ENCODE data around the gene BCAS1. TPM values are rescaled to one million over a fixed set of nuclear protein-coding genes. Genes with fewer than 3 reads are reported as not detected.
A peak's percentile ranks its signal among the peaks of the same experiment; 100 is the strongest.

Gene BCAS1
- total and polyA plus RNA-seq, 7 experiments from 2014 or later = 0.05 to 0.16 (median 0.10) TPM; not detected in 4

GRCh38 chr20:54065601-54066038, 4.8 kb downstream of the BCAS1 start:
- ATAC-seq (no peak), DNase-seq (no peak)
- H3K9me3 Mint-ChIP-seq = no peaks in the 10 kb centered on the region
- H3K27me3 ChIP-seq (ENCODE audit: control insufficient read depth in 2 of 2, insufficient read depth in 2 of 2, low read length in 2 of 2) = no peaks in the 10 kb centered on the region
- no peak overlapping the region for H3K27ac ChIP-seq (ENCODE audit: low read depth, low read length)
- intact Hi-C loops (cut with micrococcal nuclease) = loop anchor here (10.0 kb wide), 2 partner anchors 521 to 851 kb away; no protein-coding TSS in a partner anchor
- H3K4me3 ChIP-seq (ENCODE audit: low read length) = no peak overlapping the region
- H3K27ac Mint-ChIP-seq = no peak overlapping the region
- H3K4me3 Mint-ChIP-seq = no peak overlapping the region
- peaks cover 0 to 11% (median 7%) of the 10 kb centered on the region in 7 donors for H3K4me1 Mint-ChIP-seq
- H3K9me3 ChIP-seq (ENCODE audit: control insufficient read depth in 2 of 3, low read length in 3 of 3) = no peaks in the 10 kb centered on the region
- H3K36me3 Mint-ChIP-seq = no peaks in the 10 kb centered on the region
- peaks cover 0 to 9% of the 10 kb centered on the region in 2 donors for H3K4me1 ChIP-seq (ENCODE audit: control insufficient read depth in 2 of 2, insufficient read depth in 2 of 2, low read length in 2 of 2)
- no peaks in the 10 kb centered on the region for H3K36me3 ChIP-seq (ENCODE audit: control insufficient read depth in 2 of 3, insufficient read depth in 3 of 3, low read length in 3 of 3)
- H3K27me3 Mint-ChIP-seq = peaks cover 0 to 3% (median 0%) of the 10 kb centered on the region in 5 donors
- ChIA-PET CTCF (no interaction called here), POLR2A (no interaction called here)

- intact Hi-C loops (cut with micrococcal nuclease) = loop anchor here (10.0 kb wide), 2 partner anchors 520 to 850 kb away; no protein-coding TSS in a partner anchor
- H3K27me3 ChIP-seq (ENCODE audit: control insufficient read depth in 2 of 2, insufficient read depth in 2 of 2, low read length in 2 of 2) = no peaks in the 10 kb centered on the region
- peaks cover 0 to 1% (median 0%) of the 10 kb centered on the region in 5 donors for H3K27me3 Mint-ChIP-seq
- H3K36me3 Mint-ChIP-seq = no peaks in the 10 kb centered on the region
- no peak overlapping the region for H3K4me3 Mint-ChIP-seq
- H3K9me3 Mint-ChIP-seq = no peaks in the 10 kb centered on the region
- POLR2A ChIA-PET = no interaction called here
- no peak for DNase-seq
- no peaks in the 10 kb centered on the region for H3K36me3 ChIP-seq (ENCODE audit: control insufficient read depth in 2 of 3, insufficient read depth in 3 of 3, low read length in 3 of 3)
- H3K4me1 ChIP-seq (ENCODE audit: control insufficient read depth in 2 of 2, insufficient read depth in 2 of 2, low read length in 2 of 2) = peaks cover 0 to 9% of the 10 kb centered on the region in 2 donors
- no peaks in the 10 kb centered on the region for H3K9me3 ChIP-seq (ENCODE audit: control insufficient read depth in 2 of 3, low read length in 3 of 3)
- H3K4me1 Mint-ChIP-seq = peaks cover 0 to 11% (median 7%) of the 10 kb centered on the region in 7 donors
- no peak overlapping the region for H3K27ac Mint-ChIP-seq
- H3K4me3 ChIP-seq (ENCODE audit: low read length) = no peak overlapping the region
- no peak for ATAC-seq
- H3K27ac ChIP-seq (ENCODE audit: low read depth, low read length) = no peak overlapping the region
- CTCF ChIA-PET = no interaction called here
These were observed 5.5 kb downstream of the BCAS1 start for GRCh38 chr20:54064939-54065338.

- Histone ChIP-seq H3K4me1 (ENCODE audit: control insufficient read depth in 2 of 2, insufficient read depth in 2 of 2, low read length in 2 of 2) (peaks cover 0 to 9% of the 10 kb centered on the region in 2 donors), H3K27me3 (ENCODE audit: control insufficient read depth in 2 of 2, insufficient read depth in 2 of 2, low read length in 2 of 2) (no peaks in the 10 kb centered on the region), H3K27ac (ENCODE audit: low read depth, low read length) (no peak overlapping the region), H3K4me3 (ENCODE audit: low read length) (no peak overlapping the region), H3K9me3 (ENCODE audit: control insufficient read depth in 2 of 3, low read length in 3 of 3) (no peaks in the 10 kb centered on the region), H3K36me3 (ENCODE audit: control insufficient read depth in 2 of 3, insufficient read depth in 3 of 3, low read length in 3 of 3) (no peaks in the 10 kb centered on the region)
- peaks cover 0 to 1% (median 0%) of the 10 kb centered on the region in 5 donors for H3K27me3 Mint-ChIP-seq
- H3K27ac Mint-ChIP-seq = peak overlapping the region in 2 of 9 donors; percentile 19 to 54
- no peaks in the 10 kb centered on the region for H3K36me3 Mint-ChIP-seq
- DNase-seq (no peak), ATAC-seq (peak; percentile 72)
- intact Hi-C loops (cut with micrococcal nuclease) = loop anchor here (2.0 to 10.0 kb wide), 7 partner anchors 113 to 1821 kb away; no protein-coding TSS in a partner anchor
- ChIA-PET POLR2A (no interaction called here), CTCF (interaction anchor here (0.6 to 2.3 kb wide), 5 partner anchors 8 to 170 kb away, joined by 3 to 6 read pairs (median 4); no protein-coding TSS in a partner anchor)
- H3K9me3 Mint-ChIP-seq = no peaks in the 10 kb centered on the region
- H3K4me3 Mint-ChIP-seq = peak overlapping the region in 1 of 10 donors; percentile 3
- H3K4me1 Mint-ChIP-seq = peaks cover 0 to 11% (median 7%) of the 10 kb centered on the region in 7 donors
These were observed 6.3 kb downstream of the BCAS1 start for GRCh38 chr20:54063992-54064676.

GRCh38 chr20:54063580-54063979, 6.8 kb downstream of the BCAS1 start:
- Histone ChIP-seq H3K4me3 (ENCODE audit: low read length) (no peak overlapping the region), H3K9me3 (ENCODE audit: control insufficient read depth in 2 of 3, low read length in 3 of 3) (no peaks in the 10 kb centered on the region), H3K36me3 (ENCODE audit: control insufficient read depth in 2 of 3, insufficient read depth in 3 of 3, low read length in 3 of 3) (no peaks in the 10 kb centered on the region), H3K4me1 (ENCODE audit: control insufficient read depth in 2 of 2, insufficient read depth in 2 of 2, low read length in 2 of 2) (peaks cover 0 to 9% of the 10 kb centered on the region in 2 donors), H3K27me3 (ENCODE audit: control insufficient read depth in 2 of 2, insufficient read depth in 2 of 2, low read length in 2 of 2) (no peaks in the 10 kb centered on the region), H3K27ac (ENCODE audit: low read depth, low read length) (no peak overlapping the region)
- Mint-ChIP-seq H3K36me3 (no peaks in the 10 kb centered on the region), H3K27me3 (no peaks in the 10 kb centered on the region), H3K27ac (peak overlapping the region in 2 of 9 donors; percentile 19 to 54), H3K4me3 (no peak overlapping the region), H3K9me3 (no peaks in the 10 kb centered on the region), H3K4me1 (peaks cover 0 to 11% (median 7%) of the 10 kb centered on the region in 7 donors)
- CTCF ChIA-PET = interaction anchor here (0.6 to 2.3 kb wide), 8 partner anchors 8 to 1955 kb away, joined by 3 to 7 read pairs (median 4); no protein-coding TSS in a partner anchor
- intact Hi-C loops (cut with micrococcal nuclease) = loop anchor here (2.0 to 10.0 kb wide), 7 partner anchors 113 to 1821 kb away; no protein-coding TSS in a partner anchor
- ATAC-seq = no peak
- no peak for DNase-seq
- POLR2A ChIA-PET = interaction anchor here (0.5 kb wide), 1 partner anchor 148 kb away, joined by 3 read pairs; no protein-coding TSS in a partner anchor

- H3K4me1 Mint-ChIP-seq = peaks cover 0 to 11% (median 7%) of the 10 kb centered on the region in 7 donors
- intact Hi-C loops (cut with micrococcal nuclease) = loop anchor here (1.0 to 10.0 kb wide), 12 partner anchors 112 to 1820 kb away; no protein-coding TSS in a partner anchor
- DNase-seq = peak in 6 of 9 donors; percentile 8 to 40 (median 26)
- ChIA-PET CTCF (interaction anchor here (0.6 to 2.3 kb wide), 8 partner anchors 9 to 1954 kb away, joined by 3 to 12 read pairs (median 6); no protein-coding TSS in a partner anchor), POLR2A (interaction anchor here (0.5 kb wide), 1 partner anchor 148 kb away, joined by 3 read pairs; no protein-coding TSS in a partner anchor)
- H3K27ac Mint-ChIP-seq = no peak overlapping the region
- no peaks in the 10 kb centered on the region for H3K36me3 Mint-ChIP-seq
- peaks cover 0 to 9% of the 10 kb centered on the region in 2 donors for H3K4me1 ChIP-seq (ENCODE audit: control insufficient read depth in 2 of 2, insufficient read depth in 2 of 2, low read length in 2 of 2)
- no peaks in the 10 kb centered on the region for H3K27me3 ChIP-seq (ENCODE audit: control insufficient read depth in 2 of 2, insufficient read depth in 2 of 2, low read length in 2 of 2)
- no peaks in the 10 kb centered on the region for H3K27me3 Mint-ChIP-seq
- no peak overlapping the region for H3K4me3 Mint-ChIP-seq
- no peak overlapping the region for H3K27ac ChIP-seq (ENCODE audit: low read depth, low read length)
- H3K36me3 ChIP-seq (ENCODE audit: control insufficient read depth in 2 of 3, insufficient read depth in 3 of 3, low read length in 3 of 3) = no peaks in the 10 kb centered on the region
- peak; percentile 61 for ATAC-seq
- no peaks in the 10 kb centered on the region for H3K9me3 ChIP-seq (ENCODE audit: control insufficient read depth in 2 of 3, low read length in 3 of 3)
- no peaks in the 10 kb centered on the region for H3K9me3 Mint-ChIP-seq
- H3K4me3 ChIP-seq (ENCODE audit: low read length) = no peak overlapping the region
These were observed 7.5 kb downstream of the BCAS1 start for GRCh38 chr20:54062812-54063280.

- no peak overlapping the region for H3K4me3 ChIP-seq (ENCODE audit: low read length)
These were observed 9.1 kb downstream of the BCAS1 start for GRCh38 chr20:54061101-54061881.

More at GRCh38 chr20:54061101-54061881, 9.1 kb downstream of the BCAS1 start:
- CTCF ChIA-PET = interaction anchor here (0.6 to 1.8 kb wide), 9 partner anchors 106 to 1933 kb away, joined by 3 to 12 read pairs (median 4); no protein-coding TSS in a partner anchor
- H3K27me3 ChIP-seq (ENCODE audit: control insufficient read depth in 2 of 2, insufficient read depth in 2 of 2, low read length in 2 of 2) = no peaks in the 10 kb centered on the region
- H3K27ac ChIP-seq (ENCODE audit: low read depth, low read length) = no peak overlapping the region
- intact Hi-C loops (cut with micrococcal nuclease) = loop anchor here (10.0 kb wide), 2 partner anchors 516 to 846 kb away; no protein-coding TSS in a partner anchor
- POLR2A ChIA-PET = interaction anchor here (0.6 to 0.7 kb wide), 2 partner anchors 1738 to 1824 kb away, joined by 3 to 5 read pairs; no protein-coding TSS in a partner anchor
- ATAC-seq = no peak
- no peaks in the 10 kb centered on the region for H3K9me3 ChIP-seq (ENCODE audit: control insufficient read depth in 2 of 3, low read length in 3 of 3)
- Mint-ChIP-seq H3K27me3 (no peaks in the 10 kb centered on the region), H3K4me3 (no peak overlapping the region), H3K27ac (no peak overlapping the region), H3K9me3 (no peaks in the 10 kb centered on the region), H3K36me3 (no peaks in the 10 kb centered on the region), H3K4me1 (peaks cover 0 to 11% (median 7%) of the 10 kb centered on the region in 7 donors)
- H3K4me1 ChIP-seq (ENCODE audit: control insufficient read depth in 2 of 2, insufficient read depth in 2 of 2, low read length in 2 of 2) = peaks cover 0 to 9% of the 10 kb centered on the region in 2 donors
- no peak for DNase-seq
- H3K36me3 ChIP-seq (ENCODE audit: control insufficient read depth in 2 of 3, insufficient read depth in 3 of 3, low read length in 3 of 3) = no peaks in the 10 kb centered on the region

Measured in naive thymus-derived CD4-positive, alpha-beta T cell (primary cell).